Spleen (tissue), 11 donors: ENCODE results near the gene CHD9. TPM values are rescaled to one million over a fixed set of nuclear protein-coding genes. Genes with fewer than 3 reads are reported as not detected.

ENCODE experiments used
- DNase-seq: peaks from one replicate; pipeline ENCODE4 v3.0.0-alpha.2; 2020
- H3K27ac ChIP-seq, 8 donors: fragments of 200-600 bp; sonication (generic) in 7 of 8; 1 replicate in 4 of 8; 2 replicates in 4 of 8; pipeline versions ENCODE4 v1.5.0 to v1.8.0; 2016 to 2021; ENCODE audit warnings: inconsistent platforms in 4 of 8, mild to moderate bottlenecking in 4 of 8, moderate library complexity in 1 of 8
- H3K27me3 ChIP-seq, 7 donors: fragments of 200-600 bp; sonication (generic) in 6 of 7; replicated peaks in 1 of 7; 1 replicate in 4 of 7; 2 replicates in 3 of 7; pipeline versions ENCODE4 v1.5.0 to v1.8.0; 2016 to 2021; ENCODE audit warnings: inconsistent platforms in 3 of 7, mild to moderate bottlenecking in 1 of 7
- H3K36me3 ChIP-seq, 6 donors: fragments of 200-600 bp; sonication (generic) in 5 of 6; 1 replicate in 4 of 6; 2 replicates in 2 of 6; pipeline versions ENCODE4 v1.5.0 to v1.8.0; 2016 to 2021; ENCODE audit warnings: inconsistent platforms in 2 of 6
- H3K4me1 ChIP-seq, 6 donors: fragments of 200-600 bp; sonication (generic) in 5 of 6; 1 replicate in 3 of 6; 2 replicates in 3 of 6; pipeline versions ENCODE4 v1.5.0 to v1.8.0; 2016 to 2021; ENCODE audit warnings: inconsistent platforms in 3 of 6
- H3K4me3 ChIP-seq, 8 donors: fragments of 200-600 bp; sonication (generic) in 7 of 8; 1 replicate in 4 of 8; 2 replicates in 4 of 8; pipeline versions ENCODE4 v1.5.0 to v1.8.0; 2016 to 2021; ENCODE audit warnings: inconsistent platforms in 4 of 8, mild to moderate bottlenecking in 4 of 8, moderate library complexity in 2 of 8
- H3K9me3 ChIP-seq, 8 donors: fragments of 200-600 bp; sonication (generic) in 7 of 8; 1 replicate in 4 of 8; 2 replicates in 4 of 8; pipeline versions ENCODE4 v1.5.0 to v1.8.0; 2016 to 2021; ENCODE audit warnings: inconsistent platforms in 4 of 8
- POLR2A ChIP-seq, 3 donors: fragments of 450-650 bp; IDR thresholded peaks; one replicate each; pipeline ENCODE4 v1.5.1; 2017; ENCODE audit warnings: antibody characterized with exemption in 3 of 3, mild to moderate bottlenecking in 1 of 3
- POLR2AphosphoS5 ChIP-seq, 3 donors: sonication (generic); formaldehyde crosslinking; IDR thresholded peaks; one replicate each; pipeline ENCODE4 v1.5.1; 2017; ENCODE audit warnings: antibody characterized with exemption in 3 of 3
- WGBS, 5 donors: extraction: QIAGEN DNeasy Blood & Tissue Kit in 3 of 5; methylation state at CpG; one replicate each; pipeline versions ENCODE4 v1.1.5 to v1.1.7; 2013 to 2018; 5-methylcytosine and 5-hydroxymethylcytosine counted together
- intact Hi-C: fragments of 100-400 bp; cut with DNase I; formaldehyde crosslinking; loops from one replicate; pipeline ENCODE4 v1.15.0; 2023; ENCODE audit warnings: low total_unique reads
- polyA plus RNA-seq, 3 donors: library from polyadenylated mRNA; stranded (reverse); fragments of 200-250 nt; gene quantifications; one replicate each; pipeline ENCODE4 v1.2.1, GENCODE V29; 2013
- total RNA-seq, 7 donors: library from RNA; depleted of rRNA in 3 of 7; stranded (reverse); fragments of >200 nt in 3 of 7; fragmentation: NEBNext Ultra II Directional in 4 of 7; extraction: Animal tissue kit (Norgen Biotek cat#: 25700) in 4 of 7; gene quantifications; one replicate each; pipeline versions ENCODE4 v1.1.0 to v1.2.1, GENCODE V29; 2016 to 2021
- TF ChIP-seq, protein P1 (sequence below), 11 experiments: fragments of 200-600 bp in 7 of 11; fragments of 450-650 bp in 4 of 11; sonication (generic) in 4 of 11; IDR thresholded peaks in 8 of 11; conservative IDR thresholded peaks in 3 of 11; 1 replicate in 7 of 11; 2 replicates in 4 of 11; pipeline versions ENCODE4 v1.4.0 to v1.8.0; 2016 to 2021; ENCODE audit warnings: antibody characterized with exemption in 11 of 11, inconsistent platforms in 4 of 11, mild to moderate bottlenecking in 1 of 11
- donor health status: healthy with polysubstance abuse.
- donor health status: DM: no; HTN: no; CAD: no; lungs with moderate emphysema.
- donor health status: DM: no; HTN: no; CAD: no.
- donor health status: Bipolar disorder and iron deficiency.
- donor health status: healthy.
- donor health status: DM: no; HTN: no; CAD: no.
- donor health status: DM: yes; HTN: yes; CAD: no.

Gene CHD9
- total and polyA plus RNA-seq, 10 donors: 16.7 to 93.3 (median 76.0) TPM

DNA sequence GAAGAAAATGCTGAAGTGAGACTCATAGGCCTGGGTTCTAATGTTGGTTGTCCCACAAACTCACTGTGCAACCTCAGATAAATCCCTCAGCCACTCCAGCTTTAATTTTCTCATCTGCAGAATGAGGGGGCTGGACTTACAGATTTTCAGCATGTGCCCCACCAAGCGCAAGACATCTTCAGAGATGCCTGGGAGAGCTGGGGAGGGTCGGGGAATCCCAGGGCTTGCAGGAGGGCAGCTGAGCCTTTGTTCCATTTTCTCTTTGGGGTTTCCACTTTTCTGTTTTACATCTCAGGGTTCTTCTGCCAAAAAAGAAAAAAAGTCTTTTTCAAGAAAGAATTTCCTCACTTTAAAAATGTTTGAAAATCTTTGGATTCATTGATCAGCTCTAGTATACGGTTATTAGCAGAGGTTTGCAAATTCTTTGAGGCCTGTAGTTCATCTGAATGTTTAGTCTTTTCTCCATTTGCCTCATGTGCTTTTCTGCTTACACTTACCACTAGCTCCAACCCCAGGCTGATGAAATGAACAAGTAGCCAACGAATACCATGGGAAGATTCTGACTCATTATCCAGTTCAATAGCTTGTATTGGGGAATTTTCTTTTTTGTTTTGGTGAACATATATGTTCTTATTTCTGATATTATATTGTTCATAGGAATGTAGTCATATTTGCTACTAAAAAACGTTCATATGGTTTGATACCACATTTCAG is 56.4 kb downstream of the CHD9 start:
- no peak for DNase-seq
- intact Hi-C loops: no loop called here
- peaks cover 0 to 4% (median 0%) of the 10 kb centered on the region in 6 donors for H3K36me3 ChIP-seq
- H3K27ac ChIP-seq: no peak overlapping the region
- peaks cover 0 to 12% (median 0%) of the 10 kb centered on the region in 6 donors for H3K4me1 ChIP-seq
- H3K4me3 ChIP-seq: no peak overlapping the region
- TF ChIP-seq, protein P1, sequence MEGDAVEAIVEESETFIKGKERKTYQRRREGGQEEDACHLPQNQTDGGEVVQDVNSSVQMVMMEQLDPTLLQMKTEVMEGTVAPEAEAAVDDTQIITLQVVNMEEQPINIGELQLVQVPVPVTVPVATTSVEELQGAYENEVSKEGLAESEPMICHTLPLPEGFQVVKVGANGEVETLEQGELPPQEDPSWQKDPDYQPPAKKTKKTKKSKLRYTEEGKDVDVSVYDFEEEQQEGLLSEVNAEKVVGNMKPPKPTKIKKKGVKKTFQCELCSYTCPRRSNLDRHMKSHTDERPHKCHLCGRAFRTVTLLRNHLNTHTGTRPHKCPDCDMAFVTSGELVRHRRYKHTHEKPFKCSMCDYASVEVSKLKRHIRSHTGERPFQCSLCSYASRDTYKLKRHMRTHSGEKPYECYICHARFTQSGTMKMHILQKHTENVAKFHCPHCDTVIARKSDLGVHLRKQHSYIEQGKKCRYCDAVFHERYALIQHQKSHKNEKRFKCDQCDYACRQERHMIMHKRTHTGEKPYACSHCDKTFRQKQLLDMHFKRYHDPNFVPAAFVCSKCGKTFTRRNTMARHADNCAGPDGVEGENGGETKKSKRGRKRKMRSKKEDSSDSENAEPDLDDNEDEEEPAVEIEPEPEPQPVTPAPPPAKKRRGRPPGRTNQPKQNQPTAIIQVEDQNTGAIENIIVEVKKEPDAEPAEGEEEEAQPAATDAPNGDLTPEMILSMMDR (IDR thresholded peaks at IDR 0.05 in 8 of 11, conservative IDR thresholded peaks at IDR 0.05 in 3 of 11): no peak
- no peak for TF ChIP-seq POLR2A (IDR thresholded peaks at IDR 0.05)
- TF ChIP-seq POLR2AphosphoS5 (IDR thresholded peaks at IDR 0.05): no peak
- H3K9me3 ChIP-seq: no peaks in the 10 kb centered on the region
- no peaks in the 10 kb centered on the region for H3K27me3 ChIP-seq
- 60 to 77% (median 64%) methylated on average over 5 of the region's 5 CpGs for WGBS, 5 donors

DNA sequence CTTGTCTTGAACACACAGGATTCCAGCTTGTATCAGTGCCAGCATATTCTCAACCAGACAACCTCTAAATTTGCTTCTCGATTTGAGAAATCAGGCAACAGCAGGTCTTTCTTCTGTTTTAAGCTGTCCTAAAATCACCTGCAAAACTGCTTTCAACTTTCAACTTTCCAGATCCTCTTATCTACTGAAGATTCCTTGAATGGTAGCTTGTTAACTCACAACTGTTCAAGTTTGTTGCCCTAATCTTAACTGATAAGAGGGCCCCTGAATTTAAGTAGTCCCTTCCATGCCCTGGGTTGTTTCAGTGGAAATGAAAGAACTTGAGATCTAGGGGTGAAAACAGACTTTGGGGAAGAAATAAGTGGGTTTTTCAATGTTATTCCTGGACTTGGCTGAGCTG is 57.2 kb downstream of the CHD9 start:
- no peak overlapping the region for H3K4me3 ChIP-seq
- WGBS, 5 donors: 43 to 71% (median 59%) methylated on average over 1 of the region's 1 CpG
- peaks cover 0 to 12% (median 0%) of the 10 kb centered on the region in 6 donors for H3K4me1 ChIP-seq
- no peaks in the 10 kb centered on the region for H3K9me3 ChIP-seq
- H3K27me3 ChIP-seq: no peaks in the 10 kb centered on the region
- peak overlapping the region in 1 of 8 donors; percentile 17 for H3K27ac ChIP-seq
- DNase-seq: no peak
- intact Hi-C loops: no loop called here
- peaks cover 0 to 4% (median 0%) of the 10 kb centered on the region in 6 donors for H3K36me3 ChIP-seq
- TF ChIP-seq, protein P1 (IDR thresholded peaks at IDR 0.05 in 8 of 11, conservative IDR thresholded peaks at IDR 0.05 in 3 of 11): no peak
- TF ChIP-seq POLR2AphosphoS5 (IDR thresholded peaks at IDR 0.05): no peak
- no peak for TF ChIP-seq POLR2A (IDR thresholded peaks at IDR 0.05)

DNA sequence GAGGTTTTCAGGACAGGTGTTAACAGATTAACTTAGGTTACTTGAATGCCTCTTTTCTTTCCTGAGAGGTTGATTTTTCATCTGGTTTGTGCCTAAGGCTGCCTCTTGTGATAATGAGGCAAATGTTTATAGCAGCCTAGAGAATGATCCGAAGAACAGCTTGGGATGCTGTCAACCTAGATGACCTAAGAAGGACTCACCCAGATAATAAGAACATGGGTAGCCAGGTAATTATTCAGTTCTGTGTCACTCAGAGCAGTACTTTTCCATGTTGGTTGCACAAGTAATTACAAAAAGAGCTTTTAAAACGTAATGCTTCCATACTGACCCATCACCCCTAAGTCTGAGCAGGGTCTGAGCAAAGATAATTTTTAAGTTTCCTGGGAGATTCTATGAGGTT is 60.3 kb downstream of the CHD9 start:
- no peak for DNase-seq
- Histone ChIP-seq H3K9me3 (no peaks in the 10 kb centered on the region), H3K4me3 (no peak overlapping the region), H3K27me3 (no peaks in the 10 kb centered on the region), H3K4me1 (peaks cover 0 to 12% (median 0%) of the 10 kb centered on the region in 6 donors), H3K36me3 (peaks cover 0 to 4% (median 0%) of the 10 kb centered on the region in 6 donors), H3K27ac (no peak overlapping the region)
- TF ChIP-seq POLR2AphosphoS5 (IDR thresholded peaks at IDR 0.05) (no peak), POLR2A (IDR thresholded peaks at IDR 0.05) (no peak)
- TF ChIP-seq, protein P1 (IDR thresholded peaks at IDR 0.05 in 8 of 11, conservative IDR thresholded peaks at IDR 0.05 in 3 of 11): no peak
- WGBS, 5 donors: 88 to 96% (median 95%) methylated on average over 2 of the region's 2 CpGs
- intact Hi-C loops: no loop called here

DNA sequence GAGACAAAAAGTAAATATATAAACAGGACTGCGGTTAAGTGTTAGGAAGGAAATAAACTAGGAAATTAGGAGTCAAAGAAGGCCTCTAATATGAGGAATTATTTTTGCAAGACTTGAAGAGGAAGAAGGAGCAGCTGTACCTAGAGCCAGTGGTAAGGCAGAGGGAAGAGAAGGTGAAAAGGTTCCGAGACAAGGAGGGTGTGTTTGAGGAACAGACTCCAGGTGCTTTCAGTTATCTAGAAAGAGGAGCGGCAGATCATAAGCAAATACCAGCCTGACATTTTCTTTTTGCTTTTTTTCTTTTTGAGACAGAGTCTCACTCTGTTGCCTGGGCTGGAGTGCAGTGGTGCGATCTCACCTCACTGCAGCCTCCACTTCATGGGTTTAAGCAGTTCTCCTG is 61.0 kb downstream of the CHD9 start:
- Histone ChIP-seq H3K27ac (no peak overlapping the region), H3K27me3 (no peaks in the 10 kb centered on the region), H3K36me3 (peaks cover 0 to 4% (median 0%) of the 10 kb centered on the region in 6 donors), H3K4me3 (no peak overlapping the region), H3K4me1 (peaks cover 0 to 6% (median 0%) of the 10 kb centered on the region in 6 donors), H3K9me3 (no peaks in the 10 kb centered on the region)
- no peak for DNase-seq
- no peak for TF ChIP-seq POLR2A (IDR thresholded peaks at IDR 0.05)
- TF ChIP-seq POLR2AphosphoS5 (IDR thresholded peaks at IDR 0.05): no peak
- TF ChIP-seq, protein P1 (IDR thresholded peaks at IDR 0.05 in 8 of 11, conservative IDR thresholded peaks at IDR 0.05 in 3 of 11): no peak
- 74 to 85% (median 79%) methylated on average over 4 of the region's 4 CpGs for WGBS, 5 donors
- intact Hi-C loops: no loop called here
